ENCODE results near the gene MTTP. TPM values are rescaled to one million over a fixed set of nuclear protein-coding genes. Genes with fewer than 3 reads are reported as not detected.

MTTP gene
- total and polyA plus RNA-seq, 11 donors = 0.44 to 5.0 (median 2.2) TPM

DNA sequence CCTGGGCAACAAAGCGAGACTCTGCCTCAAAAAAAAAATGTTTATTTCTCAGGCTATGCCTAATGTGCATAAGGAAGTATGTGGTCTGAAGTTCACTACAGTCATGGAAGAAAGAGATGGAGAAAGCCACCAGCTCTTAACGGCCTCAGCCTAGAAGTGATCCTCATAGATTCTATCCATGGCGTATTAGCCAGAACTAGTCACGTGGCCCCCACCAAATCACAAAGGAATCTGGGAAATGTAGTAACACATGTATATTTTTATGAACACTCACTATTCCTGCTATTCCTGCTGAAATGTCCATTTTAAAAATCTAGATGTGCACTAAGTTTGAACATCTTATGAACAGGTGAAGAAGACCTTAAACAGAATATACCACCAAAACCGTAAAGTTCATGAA lies 33.8 kb downstream of the MTTP start:
- Histone ChIP-seq H3K27me3 (no peaks in the 10 kb centered on the region), H3K4me1 (no peaks in the 10 kb centered on the region), H3K9me3 (no peaks in the 10 kb centered on the region), H3K4me3 (no peak overlapping the region), H3K36me3 (no peaks in the 10 kb centered on the region), H3K27ac (no peak overlapping the region)
- DNase-seq = no peak
- intact Hi-C loops (cut with DNase I) = no loop called here
- TF ChIP-seq POLR2A (IDR thresholded peaks at IDR 0.05) = no peak
- TF ChIP-seq, protein P1, sequence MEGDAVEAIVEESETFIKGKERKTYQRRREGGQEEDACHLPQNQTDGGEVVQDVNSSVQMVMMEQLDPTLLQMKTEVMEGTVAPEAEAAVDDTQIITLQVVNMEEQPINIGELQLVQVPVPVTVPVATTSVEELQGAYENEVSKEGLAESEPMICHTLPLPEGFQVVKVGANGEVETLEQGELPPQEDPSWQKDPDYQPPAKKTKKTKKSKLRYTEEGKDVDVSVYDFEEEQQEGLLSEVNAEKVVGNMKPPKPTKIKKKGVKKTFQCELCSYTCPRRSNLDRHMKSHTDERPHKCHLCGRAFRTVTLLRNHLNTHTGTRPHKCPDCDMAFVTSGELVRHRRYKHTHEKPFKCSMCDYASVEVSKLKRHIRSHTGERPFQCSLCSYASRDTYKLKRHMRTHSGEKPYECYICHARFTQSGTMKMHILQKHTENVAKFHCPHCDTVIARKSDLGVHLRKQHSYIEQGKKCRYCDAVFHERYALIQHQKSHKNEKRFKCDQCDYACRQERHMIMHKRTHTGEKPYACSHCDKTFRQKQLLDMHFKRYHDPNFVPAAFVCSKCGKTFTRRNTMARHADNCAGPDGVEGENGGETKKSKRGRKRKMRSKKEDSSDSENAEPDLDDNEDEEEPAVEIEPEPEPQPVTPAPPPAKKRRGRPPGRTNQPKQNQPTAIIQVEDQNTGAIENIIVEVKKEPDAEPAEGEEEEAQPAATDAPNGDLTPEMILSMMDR (IDR thresholded peaks at IDR 0.05) = no peak
- WGBS, 4 donors = 73 to 94% (median 87%) methylated on average over 5 of the region's 5 CpGs
- ATAC-seq = no peak

- DNase-seq (no peak), ATAC-seq (no peak)
- Histone ChIP-seq H3K36me3 (no peaks in the 10 kb centered on the region), H3K4me1 (peaks cover 0 to 9% (median 0%) of the 10 kb centered on the region in 12 donors), H3K9me3 (no peaks in the 10 kb centered on the region), H3K27me3 (no peaks in the 10 kb centered on the region), H3K27ac (no peak overlapping the region), H3K4me3 (no peak overlapping the region)
- 77 to 91% (median 83%) methylated on average over 5 of the region's 5 CpGs for WGBS, 4 donors
- TF ChIP-seq POLR2A (IDR thresholded peaks at IDR 0.05) = no peak
- TF ChIP-seq, protein P1 (IDR thresholded peaks at IDR 0.05) = no peak
- intact Hi-C loops (cut with DNase I) = no loop called here
These were observed 36.1 kb downstream of the MTTP start for GRCh38 chr4:99610605-99611175.

DNA sequence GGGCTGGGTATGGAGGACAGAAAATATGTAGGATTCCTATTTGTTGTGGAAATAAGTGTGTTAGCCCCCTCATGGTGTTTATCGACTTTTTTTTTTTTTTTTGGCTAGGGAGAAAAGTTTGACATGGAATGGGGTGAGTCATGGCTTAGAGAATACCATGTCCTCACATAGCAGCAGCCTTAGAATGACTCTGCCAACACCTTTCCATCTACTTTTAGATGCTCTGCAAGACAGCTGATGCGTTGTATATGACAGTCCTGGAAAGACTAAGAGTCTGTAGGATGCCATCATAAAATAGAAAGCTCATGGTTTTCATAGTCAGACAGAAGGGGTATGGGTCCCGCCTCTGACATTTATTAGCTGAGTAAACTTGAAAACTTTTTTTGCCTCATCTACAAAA lies 37.7 kb downstream of the MTTP start:
- DNase-seq (no peak), ATAC-seq (peak in 3 of 4 donors; percentile 47 to 85 (median 71))
- no peak for TF ChIP-seq POLR2A (IDR thresholded peaks at IDR 0.05)
- TF ChIP-seq, protein P1 (IDR thresholded peaks at IDR 0.05) = no peak
- H3K4me1 ChIP-seq = peaks cover 0 to 9% (median 0%) of the 10 kb centered on the region in 12 donors
- H3K36me3 ChIP-seq = no peaks in the 10 kb centered on the region
- H3K27me3 ChIP-seq = no peaks in the 10 kb centered on the region
- 63 to 73% (median 65%) methylated on average over 3 of the region's 3 CpGs for WGBS, 4 donors
- H3K27ac ChIP-seq = no peak overlapping the region
- H3K4me3 ChIP-seq = no peak overlapping the region
- H3K9me3 ChIP-seq = no peaks in the 10 kb centered on the region
- intact Hi-C loops (cut with DNase I) = no loop called here

GRCh38 chr4:99612704-99613103 lies 38.1 kb downstream of the MTTP start:
- Histone ChIP-seq H3K4me3 (no peak overlapping the region), H3K9me3 (no peaks in the 10 kb centered on the region), H3K4me1 (peaks cover 0 to 9% (median 0%) of the 10 kb centered on the region in 12 donors), H3K36me3 (no peaks in the 10 kb centered on the region), H3K27ac (no peak overlapping the region), H3K27me3 (no peaks in the 10 kb centered on the region)
- no peak for TF ChIP-seq POLR2A (IDR thresholded peaks at IDR 0.05)
- TF ChIP-seq, protein P1 (IDR thresholded peaks at IDR 0.05) = no peak
- 54 to 69% (median 60%) methylated on average over 5 of the region's 5 CpGs for WGBS, 4 donors
- ATAC-seq = no peak
- DNase-seq = no peak
- intact Hi-C loops (cut with DNase I) = no loop called here

All from heart left ventricle (tissue), 16 donors.